Hepatic stellate cell (primary cell): ENCODE results near the gene PGGHG.
"Not testable (repeated sequence)": the region's sequence is repeated elsewhere in the genome, so short reads cannot be mapped to it uniquely, and the experiment has no call there.

ENCODE experiments used
- DNase-seq: peaks from one replicate; pipeline ENCODE4 v3.0.0; 2011; ENCODE audit warnings: low spot score

Gene PGGHG

DNA sequence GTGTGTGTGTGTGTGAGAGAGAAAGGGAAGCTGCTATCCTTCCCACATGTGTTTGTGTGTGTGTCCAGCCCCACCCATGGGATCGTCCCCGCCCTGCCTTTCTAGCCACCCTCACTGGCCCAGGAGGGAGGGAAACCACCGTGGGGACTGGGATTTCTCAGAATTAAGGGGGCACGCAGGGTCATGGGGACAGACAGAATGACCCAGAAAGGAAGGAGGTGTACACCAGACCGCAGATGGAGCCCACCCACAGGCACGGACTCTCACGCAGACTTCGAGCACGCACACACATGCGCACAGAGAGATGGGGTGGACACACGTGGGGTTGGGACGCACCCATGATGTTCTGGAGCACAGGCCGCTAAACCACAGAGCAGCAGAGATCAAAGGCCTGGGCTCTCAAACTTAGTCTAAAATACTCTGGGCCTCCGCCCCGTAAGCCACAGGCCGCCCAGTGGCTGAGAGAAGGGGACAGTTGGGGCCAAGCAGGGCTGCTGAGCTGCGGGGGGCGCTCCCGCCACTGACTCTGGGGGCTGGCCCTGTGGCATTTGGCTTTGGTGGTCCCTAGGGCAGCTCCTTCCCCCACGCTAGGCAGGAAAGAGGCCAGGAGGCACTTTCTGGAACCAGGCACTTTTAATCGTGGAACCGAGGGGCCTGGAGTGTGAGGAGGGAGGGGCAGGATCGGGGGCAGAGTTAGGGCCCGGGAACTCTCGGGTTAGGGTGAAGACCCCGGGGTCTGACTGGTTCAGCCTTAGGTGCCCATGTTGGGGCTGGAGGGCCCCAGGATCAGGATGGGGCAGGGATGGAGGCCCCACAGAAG lies 8.9 kb downstream of the PGGHG start:
- DNase-seq, result peak; percentile 78

DNA sequence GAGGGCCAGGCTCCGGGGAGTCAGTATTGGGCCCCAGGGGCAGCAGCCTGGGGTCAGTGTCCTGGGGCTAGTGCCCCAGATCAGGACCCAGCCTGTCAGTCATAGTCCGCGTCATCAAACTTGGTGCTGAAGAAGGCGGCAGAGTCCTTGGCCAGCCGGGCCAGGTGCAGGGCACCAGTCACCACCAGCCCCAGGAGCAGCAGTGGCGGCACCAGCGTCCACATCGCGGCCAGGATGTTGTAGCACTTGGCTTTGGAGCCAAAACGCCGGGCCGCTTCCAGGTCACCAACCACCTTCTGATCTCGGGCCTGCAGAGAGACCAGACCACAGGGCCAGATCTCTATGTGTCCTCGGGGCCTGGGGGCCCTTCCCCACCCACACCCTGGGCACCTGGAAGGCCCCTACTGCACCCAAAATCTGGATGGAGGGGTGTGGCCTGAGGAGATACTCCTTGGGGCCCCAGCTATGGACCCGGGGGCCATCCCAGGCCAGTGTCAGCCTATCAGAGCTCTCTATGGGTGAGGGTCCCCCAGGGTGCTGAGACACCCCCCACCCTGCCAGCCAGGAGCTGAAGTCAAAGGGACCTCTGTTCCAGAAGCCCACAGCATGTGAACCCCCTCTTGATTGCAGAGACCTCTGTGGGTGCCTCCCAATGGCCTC lies 9.6 kb downstream of the PGGHG start:
- DNase-seq, result no peak

DNA sequence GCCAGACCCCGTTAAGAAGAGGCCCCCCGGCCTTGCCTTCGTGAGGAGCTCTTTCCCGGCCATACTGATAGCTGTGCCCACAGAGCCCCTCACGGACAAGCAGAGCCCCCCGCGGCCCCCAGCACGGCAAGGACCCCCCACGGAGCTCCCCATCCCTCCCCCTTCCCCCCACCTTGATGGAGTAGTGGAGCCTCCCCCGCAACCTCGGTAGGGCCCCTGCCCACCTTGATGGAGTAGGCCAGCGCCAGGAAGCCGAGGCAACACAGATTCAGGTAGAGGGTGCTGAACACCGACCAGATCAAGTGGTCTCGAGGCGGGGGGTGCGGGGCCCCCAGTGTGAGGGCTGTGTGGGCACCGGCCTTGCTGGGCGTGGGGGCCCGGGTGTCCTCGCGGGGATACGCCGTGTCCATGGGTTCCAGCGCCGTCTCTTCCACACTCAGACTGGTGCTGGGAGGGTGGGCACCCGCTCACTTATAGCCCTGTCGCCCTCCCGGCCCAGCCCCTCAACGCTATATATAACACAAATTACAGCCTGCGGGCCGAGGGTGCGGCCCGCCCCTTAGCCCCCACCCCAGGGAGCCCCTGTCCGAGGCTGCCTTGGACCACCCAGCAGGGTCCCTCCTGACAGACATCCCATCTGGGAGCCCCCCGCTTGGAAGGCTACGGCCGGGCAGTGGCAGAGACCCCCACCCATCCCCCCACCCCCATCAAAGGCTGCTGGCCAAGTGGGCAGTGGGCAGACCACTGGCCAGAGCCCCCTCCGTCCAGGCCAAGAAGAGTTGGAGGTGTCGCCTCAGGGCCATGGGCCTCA lies 10.4 kb downstream of the PGGHG start, which contains the start of gene IFITM5:
Gene IFITM5 (minus strand): TSS at position 446 of the 811 bp plus-strand sequence. CDS start 36 bp downstream, at position 410.
- DNase-seq, result no peak

DNA sequence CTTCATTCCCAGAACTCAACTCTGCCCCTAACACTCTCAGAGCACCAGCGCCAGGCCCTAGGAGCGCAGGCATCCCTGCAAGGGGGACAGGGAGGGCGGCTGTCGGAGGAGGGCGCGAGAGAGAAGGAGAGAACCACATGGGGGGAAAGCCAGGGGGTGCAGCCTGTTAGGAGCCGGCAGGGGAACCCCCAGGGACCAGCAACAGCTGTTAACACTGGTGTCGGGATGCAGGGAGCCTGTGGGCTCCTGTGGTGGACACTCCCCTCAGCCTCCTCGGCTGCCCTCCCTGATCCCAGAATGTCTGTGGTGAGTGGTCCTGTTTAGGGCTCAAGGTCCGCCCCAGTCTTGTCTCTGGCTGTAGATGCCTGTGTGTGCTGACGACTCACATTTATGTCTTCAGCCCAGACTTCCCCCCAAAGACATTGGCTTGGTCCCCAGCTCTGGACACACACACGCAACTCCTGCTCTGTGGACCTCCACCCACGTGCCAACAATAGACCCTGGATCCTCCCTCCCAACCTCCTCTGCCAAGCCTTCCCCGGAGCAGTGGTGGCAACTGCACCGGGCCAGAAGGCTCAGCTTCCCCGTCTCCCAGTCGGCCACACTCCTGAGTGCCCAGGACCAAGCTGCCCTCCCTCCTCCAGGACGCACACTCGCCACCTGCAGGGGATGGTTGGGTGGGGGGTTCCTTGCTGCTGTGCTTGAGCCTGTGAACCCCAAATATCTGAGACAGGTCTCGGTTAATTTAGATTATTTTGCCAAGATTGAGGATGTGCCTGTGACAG lies 11.2 kb downstream of the PGGHG start:
- peak; percentile 46 for DNase-seq

DNA sequence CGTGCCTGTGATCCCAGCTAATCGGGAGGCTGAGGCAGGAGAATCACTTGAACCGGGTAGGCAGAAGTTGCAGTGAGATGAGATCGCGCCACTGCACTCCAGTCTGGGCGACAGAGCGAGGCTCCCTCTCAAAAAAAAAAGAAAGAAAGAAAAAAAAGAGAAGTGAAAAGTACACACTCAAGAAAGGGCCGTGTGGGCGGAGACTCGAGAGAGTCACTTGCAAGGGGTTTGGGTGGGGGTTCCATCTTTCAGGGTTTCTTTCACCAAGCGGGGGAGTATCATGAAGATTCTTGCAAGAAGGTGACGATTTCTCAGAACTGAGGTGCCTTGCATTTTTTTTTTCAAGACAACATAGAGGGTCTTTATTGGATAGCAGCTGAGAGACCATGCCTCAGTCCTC lies 14.4 kb downstream of the PGGHG start:
- no peak for DNase-seq

DNA sequence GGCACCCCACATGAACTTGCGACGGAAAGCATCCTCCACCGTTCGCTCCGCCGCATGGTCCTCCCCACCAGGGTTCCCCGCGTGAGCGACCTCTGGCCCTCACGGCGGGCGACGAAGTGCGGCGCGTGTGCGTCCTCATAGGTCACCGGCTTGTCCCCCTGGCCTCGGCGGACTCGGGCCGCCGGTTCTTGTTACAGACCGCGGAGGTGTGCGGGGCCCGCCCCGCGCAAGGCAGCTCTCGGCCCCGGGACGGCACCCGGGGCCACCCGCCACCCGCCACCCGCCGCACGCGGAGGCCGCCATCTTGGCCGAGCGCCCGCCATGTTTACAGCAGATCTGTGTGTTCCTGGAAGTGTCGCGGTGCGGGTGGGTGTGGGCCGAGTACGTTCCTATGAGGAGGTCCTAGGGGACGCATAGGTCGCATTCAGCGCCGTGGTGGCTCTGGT lies 15.2 kb downstream of the PGGHG start:
- no peak for DNase-seq

DNA sequence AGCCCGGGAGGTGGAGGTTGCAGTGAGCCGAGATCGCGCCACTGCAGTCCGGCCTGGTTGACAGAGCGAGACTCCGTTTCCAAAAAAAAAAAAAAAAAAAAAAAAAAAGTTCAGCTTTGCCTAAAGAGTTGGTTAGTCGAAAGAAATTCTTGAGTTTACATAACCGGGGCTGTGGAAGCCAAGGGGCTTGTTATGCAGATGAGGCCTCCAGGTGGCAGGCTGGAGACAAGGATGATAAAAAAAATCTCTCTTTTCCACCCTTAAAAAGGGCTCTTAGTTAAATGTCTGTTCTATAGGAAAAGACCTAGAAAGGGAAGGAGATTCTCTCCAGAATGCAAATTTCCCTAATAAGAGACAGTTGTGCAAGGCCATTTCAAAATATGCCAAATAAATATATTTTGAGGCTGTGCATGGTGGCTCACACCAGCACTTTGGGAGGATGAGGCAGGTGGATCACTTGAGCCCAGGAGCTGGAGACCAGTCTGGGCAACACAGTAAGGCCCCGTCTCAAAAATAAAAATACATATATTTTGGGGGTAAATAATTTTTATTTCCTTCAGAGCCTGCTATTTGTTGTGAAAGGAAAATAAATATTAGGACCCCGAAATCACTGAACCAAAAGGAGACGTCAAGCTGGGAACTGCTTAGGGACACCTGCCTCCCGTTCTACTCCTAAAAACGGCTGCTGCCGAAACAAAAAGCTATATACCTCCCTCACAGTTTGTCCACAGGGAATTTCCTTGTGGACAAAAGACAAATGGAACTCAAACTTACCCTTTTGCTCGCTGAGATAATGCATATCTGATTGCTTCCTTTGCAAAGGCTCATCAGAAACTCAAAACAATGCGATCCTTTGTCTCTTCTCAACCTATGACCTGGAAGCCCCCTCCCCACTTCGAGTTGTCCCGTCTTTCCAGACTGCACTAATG lies 16.3 kb downstream of the PGGHG start:
- peak; percentile 88 for DNase-seq

DNA sequence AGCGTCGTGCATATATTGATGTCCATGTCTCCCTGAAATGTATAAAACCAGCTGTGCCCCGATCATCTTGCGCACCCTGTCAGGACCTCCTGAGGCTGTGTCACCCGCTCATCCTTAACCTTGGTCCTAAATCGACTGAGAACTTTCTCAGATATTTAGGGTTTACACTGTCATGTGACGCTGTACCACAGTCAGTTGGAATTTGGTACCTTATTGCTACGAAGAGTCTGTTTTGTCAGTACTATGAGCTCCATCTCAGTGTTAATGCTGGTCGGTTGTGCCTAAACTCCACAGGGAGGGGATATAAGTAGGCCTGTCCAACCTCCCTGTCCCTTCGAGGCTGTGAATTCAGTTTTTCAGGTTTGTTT lies 16.9 kb downstream of the PGGHG start:
- DNase-seq, result no peak

DNA sequence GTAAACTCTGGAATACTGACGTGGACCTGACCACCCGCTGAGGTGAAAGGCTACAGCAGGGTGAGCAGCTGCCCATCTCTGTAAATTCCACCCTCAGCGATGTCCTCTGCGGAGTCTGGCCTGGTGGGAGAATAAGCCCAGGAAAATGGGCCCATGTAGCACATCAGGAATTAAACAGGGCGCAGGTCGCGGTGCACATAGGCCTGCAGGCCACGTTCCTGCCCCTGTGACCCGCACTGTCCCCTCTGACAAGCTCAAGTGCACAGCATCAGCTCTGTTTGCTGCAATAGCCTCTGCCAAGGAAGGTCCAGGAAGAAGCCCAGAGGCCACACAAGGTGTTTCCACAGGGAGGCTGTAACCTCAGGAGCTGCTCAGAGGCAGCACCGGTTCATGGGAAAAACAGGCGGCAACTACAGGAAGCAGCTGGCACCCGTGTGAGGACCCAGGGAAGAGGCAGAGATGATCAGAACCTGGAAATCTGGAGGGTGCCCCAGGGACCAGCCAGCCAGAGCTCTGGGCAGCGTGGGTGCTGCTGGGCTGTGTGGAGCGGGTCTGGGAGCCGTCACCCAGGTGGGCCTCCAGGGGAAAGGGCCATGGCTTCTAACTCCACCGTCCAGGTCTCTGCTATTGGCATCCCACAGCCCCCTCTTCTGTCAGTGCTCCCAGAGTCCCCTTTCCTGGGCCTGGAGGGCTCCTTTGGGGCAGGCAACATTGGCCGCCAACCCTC lies 17.9 kb downstream of the PGGHG start:
- DNase-seq, result no peak

DNA sequence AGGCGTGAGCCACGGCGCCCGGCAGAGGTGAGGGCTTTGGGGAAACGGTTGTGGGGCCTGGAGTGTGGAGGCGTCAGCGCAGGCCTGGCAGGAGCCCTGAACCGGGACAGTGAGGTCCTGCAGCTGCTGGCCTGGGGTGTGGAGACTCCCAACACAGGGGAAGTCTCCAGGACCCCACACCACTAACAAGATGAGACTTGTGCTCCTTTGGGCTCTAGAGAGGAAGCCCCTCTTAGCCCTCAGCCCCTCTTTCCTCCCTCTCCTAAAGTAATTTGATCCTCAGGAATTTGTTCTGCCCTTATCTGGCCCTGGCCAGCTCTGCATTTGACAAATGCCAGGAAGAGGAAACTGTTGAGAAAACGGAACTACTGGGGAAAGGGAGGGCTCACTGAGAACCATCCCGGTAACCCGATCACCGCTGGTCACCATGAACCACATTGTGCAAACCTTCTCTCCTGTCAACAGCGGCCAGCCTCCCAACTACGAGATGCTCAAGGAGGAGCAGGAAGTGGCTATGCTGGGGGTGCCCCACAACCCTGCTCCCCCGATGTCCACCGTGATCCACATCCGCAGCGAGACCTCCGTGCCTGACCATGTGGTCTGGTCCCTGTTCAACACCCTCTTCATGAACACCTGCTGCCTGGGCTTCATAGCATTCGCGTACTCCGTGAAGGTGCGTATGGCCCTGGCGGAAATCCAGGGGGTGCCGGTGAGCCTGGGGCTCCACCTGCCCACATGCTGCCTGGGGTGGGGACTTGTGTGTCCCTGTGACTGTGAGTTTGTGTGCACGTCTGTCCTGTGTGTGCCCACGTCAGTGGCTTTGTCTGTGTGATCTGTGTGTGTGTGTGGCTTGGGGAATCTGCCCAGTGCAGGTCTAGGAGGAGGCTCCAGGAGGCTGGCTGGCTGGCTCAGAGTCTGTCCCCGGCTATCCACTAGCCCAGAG lies 19.1 kb downstream of the PGGHG start, which contains the start of gene IFITM2:
Gene IFITM2 (plus strand): TSS at position 51 of the 943 bp plus-strand sequence. CDS start 377 bp downstream, at position 428.
- peak; percentile 84 for DNase-seq

DNA sequence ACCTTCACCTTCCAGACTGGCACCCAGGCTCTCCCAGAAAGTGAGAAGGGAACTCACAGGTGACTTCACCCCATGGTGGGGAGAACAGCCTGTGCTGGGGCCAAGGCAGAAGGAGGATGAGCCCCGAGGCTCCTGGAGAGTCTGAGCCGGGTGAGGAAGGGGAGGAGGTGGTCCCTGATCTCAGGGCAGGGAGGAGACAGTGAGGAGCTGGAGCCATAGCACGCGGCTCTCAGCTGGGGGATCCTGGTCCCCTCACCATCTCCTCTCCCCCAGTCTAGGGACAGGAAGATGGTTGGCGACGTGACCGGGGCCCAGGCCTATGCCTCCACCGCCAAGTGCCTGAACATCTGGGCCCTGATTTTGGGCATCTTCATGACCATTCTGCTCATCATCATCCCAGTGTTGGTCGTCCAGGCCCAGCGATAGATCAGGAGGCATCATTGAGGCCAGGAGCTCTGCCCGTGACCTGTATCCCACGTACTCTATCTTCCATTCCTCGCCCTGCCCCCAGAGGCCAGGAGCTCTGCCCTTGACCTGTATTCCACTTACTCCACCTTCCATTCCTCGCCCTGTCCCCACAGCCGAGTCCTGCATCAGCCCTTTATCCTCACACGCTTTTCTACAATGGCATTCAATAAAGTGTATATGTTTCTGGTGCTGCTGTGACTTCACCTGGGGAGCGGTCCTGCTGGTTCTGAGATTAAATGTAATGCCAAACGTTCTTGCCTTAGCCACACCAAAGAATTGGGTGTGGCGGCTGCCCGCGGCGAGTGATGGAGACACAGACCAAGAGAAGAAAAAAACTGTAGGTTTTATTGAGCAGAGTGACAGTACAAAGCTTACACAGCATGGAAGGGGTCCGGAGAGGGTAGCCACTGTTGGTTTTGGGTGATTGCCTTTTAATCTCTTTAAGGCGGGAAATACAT lies 20.1 kb downstream of the PGGHG start:
- not testable (repeated sequence) for DNase-seq

DNA sequence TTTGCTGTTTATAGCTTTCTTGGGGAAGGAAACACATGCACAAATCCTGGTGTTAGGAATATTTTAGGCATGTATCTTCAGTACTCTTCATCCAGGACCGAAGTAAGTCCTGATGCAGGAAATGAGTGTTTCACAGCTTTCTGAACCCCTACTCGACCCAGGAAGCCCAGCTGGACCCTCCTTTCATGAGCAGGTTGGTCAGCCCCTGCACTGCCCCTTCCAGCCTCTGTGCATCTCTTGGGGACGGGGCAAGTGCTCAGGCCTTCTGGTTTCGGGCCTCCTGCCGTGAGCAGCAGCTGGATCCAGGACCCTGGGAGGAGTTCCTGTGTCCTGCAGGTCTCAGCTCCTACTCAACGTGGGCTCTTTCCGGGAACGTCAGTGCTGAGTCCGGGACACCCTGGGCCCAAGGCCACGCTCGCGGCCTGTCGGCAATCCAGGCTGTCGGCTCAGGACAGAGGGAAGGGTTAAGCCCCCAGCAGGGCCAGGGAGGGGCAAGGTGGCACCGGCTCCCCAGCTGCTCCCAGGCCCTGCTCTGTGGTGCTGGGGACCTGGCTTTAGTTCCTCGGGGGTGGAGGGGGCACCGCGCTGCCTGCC lies 21.1 kb downstream of the PGGHG start:
- not testable (repeated sequence) for DNase-seq

DNA sequence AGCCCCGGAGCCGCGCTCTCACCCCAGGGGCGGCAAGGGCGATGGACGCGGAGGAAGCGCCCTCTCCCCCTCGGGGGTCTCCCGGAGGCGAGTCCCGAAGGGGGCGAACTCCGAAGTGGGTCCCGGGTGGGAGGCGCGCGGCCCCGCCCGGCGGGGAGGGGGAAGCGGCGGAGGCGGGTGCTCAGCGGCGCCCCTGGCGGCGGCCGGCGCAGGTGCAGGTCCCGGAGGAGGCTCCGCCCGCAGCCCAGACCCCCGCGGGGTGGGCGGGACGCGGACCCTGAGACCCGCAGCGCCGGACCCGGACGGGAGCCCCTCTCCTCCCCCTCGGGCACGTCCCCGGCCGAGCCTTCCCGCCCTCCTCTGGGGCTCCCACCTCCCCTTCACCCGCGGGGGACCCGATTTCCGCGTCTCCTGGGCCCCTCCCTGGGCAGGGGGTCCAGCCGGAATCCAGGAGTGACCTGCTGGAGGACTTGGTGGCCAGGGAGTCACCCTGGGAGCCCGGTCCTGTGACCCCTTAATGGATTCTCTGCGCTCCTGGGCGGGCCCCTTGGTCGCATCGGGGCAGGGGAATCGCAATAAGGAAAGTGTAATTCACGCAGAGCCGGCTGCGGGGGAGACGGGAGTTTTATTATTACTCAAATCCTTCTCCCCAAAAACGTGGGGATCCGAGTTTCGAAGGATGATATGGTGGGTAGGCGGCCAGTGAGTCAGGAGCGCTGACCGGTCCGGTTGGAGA lies 22.3 kb downstream of the PGGHG start:
- DNase-seq, result not testable (repeated sequence)

DNA sequence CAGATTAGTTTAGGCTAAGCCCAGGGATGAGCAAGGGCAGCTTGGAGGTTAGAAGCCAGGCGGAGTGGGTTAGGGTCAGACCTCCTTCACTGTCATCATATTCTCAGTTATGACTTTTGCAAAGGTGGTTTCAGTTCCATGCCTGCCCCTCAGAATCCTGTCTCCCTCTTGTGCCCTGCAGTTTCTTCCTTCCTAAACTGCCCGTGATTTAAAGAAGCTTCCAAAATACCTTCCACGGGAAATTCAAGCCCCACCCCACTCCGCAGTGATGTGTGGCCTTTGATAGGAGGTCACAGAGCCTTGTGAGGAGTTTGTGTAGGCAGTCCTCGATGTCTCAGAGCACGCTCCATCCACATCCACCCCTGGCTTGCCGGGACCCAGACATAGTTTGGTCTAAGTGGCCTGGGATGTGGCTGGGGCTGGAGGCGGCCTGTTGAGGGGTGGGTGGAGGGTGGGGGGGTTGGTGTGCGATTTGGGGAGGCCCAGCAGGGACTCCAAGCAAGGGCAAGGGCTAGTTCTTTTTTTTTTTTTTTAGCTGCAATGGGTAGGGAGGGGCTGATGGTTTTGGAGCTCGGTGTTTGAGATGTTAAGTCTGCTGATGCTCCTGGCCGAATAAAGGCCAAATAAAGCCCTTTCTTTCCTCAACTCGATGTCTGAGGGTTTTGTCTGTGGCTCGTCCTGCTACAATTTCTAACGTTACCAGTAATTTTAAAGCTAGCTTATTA lies 23.3 kb downstream of the PGGHG start:
- no peak for DNase-seq

DNA sequence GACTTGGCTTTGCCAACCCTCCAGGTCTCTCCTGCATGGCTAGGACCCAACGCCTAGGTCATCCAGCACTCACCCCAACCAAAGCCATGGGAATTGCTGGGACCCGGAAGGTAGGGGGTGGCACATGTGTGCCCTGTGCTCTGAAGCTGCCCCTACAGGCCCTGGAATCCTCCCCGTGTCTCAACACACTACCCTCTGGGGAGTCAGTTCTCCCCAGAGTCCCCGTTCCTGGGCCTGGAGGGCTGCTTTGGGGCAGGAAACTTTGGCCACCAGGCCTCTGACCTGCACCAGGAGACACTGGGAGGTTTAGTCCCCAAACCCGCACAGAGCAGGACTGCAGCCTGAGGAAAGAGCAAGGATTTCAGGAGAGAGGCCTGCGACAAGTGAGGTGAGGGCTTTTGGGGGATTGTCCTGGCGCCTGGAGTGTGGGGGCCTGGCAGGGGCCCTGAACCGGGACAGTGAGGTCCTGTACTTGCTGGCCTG lies 24.4 kb downstream of the PGGHG start:
- DNase-seq, result no peak
